Pancreas (tissue), 10 donors: ENCODE results near the gene GPR183. TPM values are rescaled to one million over a fixed set of nuclear protein-coding genes. Genes with fewer than 3 reads are reported as not detected.
A peak's percentile ranks its signal among the peaks of the same experiment; 100 is the strongest.

Experiments used
- ATAC-seq, 4 donors: fragments of 200-7000 bp; cut with Tn5 transposase; one replicate each; pipeline versions ENCODE4 v1.8.0 to v1.9.1; 2020; ENCODE audit warnings: mild to moderate bottlenecking in 4 of 4, moderate library complexity in 4 of 4
- DNase-seq, 6 donors: peaks; one replicate each; pipeline ENCODE4 v3.0.0-alpha.2; 2020
- FAIRE-seq: peaks from 2 replicates; lab custom pipeline; 2012; peaks lifted over from hg19 to GRCh38; lab: Jason Lieb, UNC
- H3K27ac ChIP-seq, 4 donors: fragments of 200-600 bp; sonication (generic); 1 replicate in 3 of 4; 2 replicates in 1 of 4; pipeline versions ENCODE4 v1.5.0 to v1.8.0; 2020
- H3K27me3 ChIP-seq, 4 donors: fragments of 200-600 bp; one replicate each; pipeline ENCODE4 v1.8.0; 2021
- H3K36me3 ChIP-seq, 3 donors: fragments of 200-600 bp; sonication (generic) in 1 of 3; one replicate each; pipeline versions ENCODE4 v1.5.0 to v1.8.0; 2020 to 2021
- H3K4me1 ChIP-seq, 3 donors: fragments of 200-600 bp; one replicate each; pipeline ENCODE4 v1.8.0; 2021
- H3K4me3 ChIP-seq, 4 donors: fragments of 200-600 bp; sonication (generic) in 2 of 4; one replicate each; pipeline versions ENCODE4 v1.5.0 to v1.8.0; 2020 to 2021
- H3K9me3 ChIP-seq, 4 donors: fragments of 200-600 bp; one replicate each; pipeline ENCODE4 v1.8.0; 2021
- WGBS, 2 donors: extraction: QIAGEN DNeasy Blood & Tissue Kit; methylation state at CpG; one replicate each; pipeline ENCODE4 v1.1.7; 2013; 5-methylcytosine and 5-hydroxymethylcytosine counted together
- intact Hi-C, 3 donors: fragments of 100-400 bp; cut with DNase I; formaldehyde crosslinking; loops; one replicate each; pipeline versions ENCODE4 v1.11.1 to v1.14.2; 2022
- polyA plus RNA-seq, 2 donors: library from polyadenylated mRNA; stranded (reverse); fragments of 200-250 nt; gene quantifications; one replicate each; pipeline ENCODE4 v1.2.3, GENCODE V29; 2013
- total RNA-seq, 6 donors: library from RNA; stranded (reverse); fragmentation: NEBNext Ultra II Directional in 4 of 6; extraction: Animal tissue kit (Norgen Biotek cat#: 25700) in 4 of 6; gene quantifications; one replicate each; pipeline versions ENCODE4 v1.2.1 to v1.2.4, GENCODE V29; 2021 to 2023
- TF ChIP-seq, protein P1 (sequence below), 4 donors: fragments of 200-600 bp; sonication (generic) in 3 of 4; IDR thresholded peaks; one replicate each; pipeline versions ENCODE4 v1.5.0 to v1.8.0; 2021; ENCODE audit warnings: antibody characterized with exemption in 4 of 4
- donor health status: healthy with polysubstance abuse.
- donor health status: DM: no; HTN: no; CAD: no; lungs with moderate emphysema.
- donor health status: DM: no; HTN: no; CAD: no.
- donor health status: control.
- donor health status: control.
- donor health status: Bipolar disorder and iron deficiency.
- donor health status: DM: yes; HTN: yes; CAD: no.
- donor health status: DM: no; HTN: no; CAD: no.
- donor health status: DM: no; HTN: no; CAD: no.
- donor health status: DM: yes; HTN: yes; CAD: no.

The GPR183 gene
- total and polyA plus RNA-seq, 8 donors, result 0.23 to 3.5 (median 0.97) TPM

DNA sequence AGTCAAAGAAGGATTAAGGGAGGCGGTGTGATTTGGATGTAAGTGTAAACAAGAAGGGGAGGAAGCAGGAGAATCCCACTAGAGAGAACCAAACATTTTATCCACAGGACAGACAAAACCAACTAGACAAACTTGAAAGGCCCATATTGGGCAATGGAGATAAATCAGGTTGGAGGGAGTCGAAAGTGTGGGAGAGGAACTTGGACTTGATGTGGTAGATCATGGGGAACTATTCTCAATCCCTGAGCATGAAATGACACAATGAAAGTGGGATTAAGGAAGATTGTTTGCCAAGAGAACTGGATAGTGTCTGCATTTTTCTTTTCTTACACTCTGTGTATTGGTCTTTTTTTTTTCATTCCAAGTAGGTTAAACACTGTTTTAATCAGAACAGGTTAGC is 17.9 kb downstream of the GPR183 start:
- no peak overlapping the region for H3K27ac ChIP-seq
- intact Hi-C loops, result no loop called here
- H3K36me3 ChIP-seq, result no peaks in the 10 kb centered on the region
- peaks cover 0 to 9% (median 8%) of the 10 kb centered on the region in 3 donors for H3K4me1 ChIP-seq
- no peaks in the 10 kb centered on the region for H3K27me3 ChIP-seq
- FAIRE-seq (no peak), ATAC-seq (peak in 2 of 4 donors; percentile 18), DNase-seq (no peak)
- no peaks in the 10 kb centered on the region for H3K9me3 ChIP-seq
- no peak overlapping the region for H3K4me3 ChIP-seq
- TF ChIP-seq, protein P1, sequence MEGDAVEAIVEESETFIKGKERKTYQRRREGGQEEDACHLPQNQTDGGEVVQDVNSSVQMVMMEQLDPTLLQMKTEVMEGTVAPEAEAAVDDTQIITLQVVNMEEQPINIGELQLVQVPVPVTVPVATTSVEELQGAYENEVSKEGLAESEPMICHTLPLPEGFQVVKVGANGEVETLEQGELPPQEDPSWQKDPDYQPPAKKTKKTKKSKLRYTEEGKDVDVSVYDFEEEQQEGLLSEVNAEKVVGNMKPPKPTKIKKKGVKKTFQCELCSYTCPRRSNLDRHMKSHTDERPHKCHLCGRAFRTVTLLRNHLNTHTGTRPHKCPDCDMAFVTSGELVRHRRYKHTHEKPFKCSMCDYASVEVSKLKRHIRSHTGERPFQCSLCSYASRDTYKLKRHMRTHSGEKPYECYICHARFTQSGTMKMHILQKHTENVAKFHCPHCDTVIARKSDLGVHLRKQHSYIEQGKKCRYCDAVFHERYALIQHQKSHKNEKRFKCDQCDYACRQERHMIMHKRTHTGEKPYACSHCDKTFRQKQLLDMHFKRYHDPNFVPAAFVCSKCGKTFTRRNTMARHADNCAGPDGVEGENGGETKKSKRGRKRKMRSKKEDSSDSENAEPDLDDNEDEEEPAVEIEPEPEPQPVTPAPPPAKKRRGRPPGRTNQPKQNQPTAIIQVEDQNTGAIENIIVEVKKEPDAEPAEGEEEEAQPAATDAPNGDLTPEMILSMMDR (IDR thresholded peaks at IDR 0.05), result no peak
- 86 to 94% methylated on average over 2 of the region's 2 CpGs for WGBS, 2 donors

DNA sequence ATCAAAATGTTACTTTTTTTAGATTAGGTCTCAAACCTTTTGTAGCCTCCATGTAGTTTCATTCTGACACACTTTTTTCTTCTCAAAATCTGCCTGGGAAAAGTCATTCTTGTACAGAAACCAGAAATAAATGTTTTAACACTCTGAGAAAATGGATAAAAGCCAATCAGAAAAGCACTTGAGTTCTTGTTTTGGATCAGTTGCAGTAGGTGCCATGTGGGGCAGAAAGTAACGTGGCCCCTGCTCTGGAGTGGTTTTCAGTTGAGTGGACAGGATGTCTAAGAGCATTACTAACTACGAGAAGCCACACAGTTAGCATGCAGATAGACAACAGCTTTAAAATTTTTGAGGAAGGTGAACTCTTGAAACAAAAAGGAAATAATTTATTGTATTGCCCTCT is 19.1 kb downstream of the GPR183 start:
- FAIRE-seq, result no peak
- ATAC-seq, result peak in 1 of 4 donors; percentile 16
- no peak for DNase-seq
- no peaks in the 10 kb centered on the region for H3K27me3 ChIP-seq
- intact Hi-C loops, result no loop called here
- TF ChIP-seq, protein P1 (IDR thresholded peaks at IDR 0.05), result no peak
- no peak overlapping the region for H3K27ac ChIP-seq
- 81 to 89% methylated on average over 2 of the region's 2 CpGs for WGBS, 2 donors
- no peaks in the 10 kb centered on the region for H3K36me3 ChIP-seq
- H3K9me3 ChIP-seq, result no peaks in the 10 kb centered on the region
- H3K4me3 ChIP-seq, result no peak overlapping the region
- peaks cover 0 to 9% (median 8%) of the 10 kb centered on the region in 3 donors for H3K4me1 ChIP-seq

DNA sequence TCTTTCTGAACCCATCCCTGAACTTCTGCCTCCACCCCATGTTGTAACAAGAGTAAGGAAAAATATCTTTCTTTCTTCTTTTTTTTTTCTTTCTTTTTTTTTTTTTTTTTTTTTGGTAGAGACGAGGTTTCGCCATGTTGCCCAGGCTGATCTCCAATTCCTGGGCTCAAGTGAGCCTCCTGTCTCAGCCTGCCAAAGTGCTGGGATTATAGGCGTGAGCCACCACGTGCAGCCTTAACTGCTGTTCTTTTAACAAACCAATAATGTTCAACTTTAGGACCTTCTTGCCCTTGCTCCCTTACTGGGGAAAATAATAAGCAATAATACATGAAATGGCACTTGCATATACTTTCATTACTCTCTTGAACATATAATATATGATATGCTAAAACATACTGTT is 19.6 kb downstream of the GPR183 start:
- H3K4me1 ChIP-seq, result peaks cover 0 to 9% (median 9%) of the 10 kb centered on the region in 3 donors
- H3K4me3 ChIP-seq, result no peak overlapping the region
- DNase-seq, result no peak
- intact Hi-C loops, result no loop called here
- no peak for FAIRE-seq
- no peak for ATAC-seq
- TF ChIP-seq, protein P1 (IDR thresholded peaks at IDR 0.05), result no peak
- 91 to 95% methylated on average over 4 of the region's 4 CpGs for WGBS, 2 donors
- no peaks in the 10 kb centered on the region for H3K9me3 ChIP-seq
- no peak overlapping the region for H3K27ac ChIP-seq
- no peaks in the 10 kb centered on the region for H3K36me3 ChIP-seq
- no peaks in the 10 kb centered on the region for H3K27me3 ChIP-seq

DNA sequence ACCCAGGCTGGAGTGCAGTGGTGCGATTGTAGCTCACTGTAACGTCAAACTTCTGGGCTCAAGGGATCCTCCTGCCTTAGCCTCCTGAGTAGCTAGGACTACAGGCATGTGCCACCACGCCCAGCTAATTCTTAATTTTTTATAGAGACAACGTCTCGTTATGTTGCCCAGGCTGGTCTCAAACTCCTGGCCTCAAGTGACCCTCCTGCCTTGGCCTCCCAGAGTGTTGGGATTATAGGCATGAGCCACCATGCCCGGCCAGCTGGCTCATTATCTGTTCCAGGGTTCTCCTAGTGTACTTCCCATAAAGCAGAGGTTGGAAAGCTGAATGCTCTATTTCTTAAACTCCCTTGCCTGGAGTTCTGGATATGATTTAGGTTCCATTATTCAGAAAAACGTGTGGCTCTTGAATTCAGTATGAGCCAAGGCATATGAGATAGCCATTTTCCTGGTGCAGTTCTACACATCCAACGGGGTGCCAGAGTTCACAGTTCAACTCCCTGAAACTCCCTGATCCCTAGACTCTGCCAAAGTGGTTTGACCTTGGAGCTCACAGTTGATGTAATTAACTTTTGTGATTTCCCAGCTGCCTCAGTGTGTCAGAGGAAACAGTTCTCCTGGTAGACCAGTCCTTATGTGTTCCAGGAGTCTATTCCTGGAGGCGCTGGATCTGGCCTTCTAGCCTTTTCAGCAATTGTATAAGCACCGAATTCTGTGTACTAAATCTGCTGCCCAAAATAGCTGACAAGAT is 21.6 kb downstream of the GPR183 start:
- intact Hi-C loops, result no loop called here
- H3K9me3 ChIP-seq, result no peaks in the 10 kb centered on the region
- DNase-seq (peak in 3 of 6 donors; percentile 31 to 33 (median 33)), FAIRE-seq (no peak), ATAC-seq (peak; percentile 58 to 85 (median 72))
- no peak overlapping the region for H3K4me3 ChIP-seq
- TF ChIP-seq, protein P1 (IDR thresholded peaks at IDR 0.05), result no peak
- H3K4me1 ChIP-seq, result peaks cover 0 to 11% (median 9%) of the 10 kb centered on the region in 3 donors
- 64 to 68% methylated on average over 10 of the region's 10 CpGs for WGBS, 2 donors
- no peaks in the 10 kb centered on the region for H3K27me3 ChIP-seq
- H3K27ac ChIP-seq, result no peak overlapping the region
- H3K36me3 ChIP-seq, result no peaks in the 10 kb centered on the region
